Mucosa of stomach (tissue), 1 donor: ENCODE data around the gene SCARF2.
"Not testable (repeated sequence)": the region's sequence is repeated elsewhere in the genome, so short reads cannot be mapped to it uniquely, and the experiment has no call there.

Experiments
- H3K27me3 ChIP-seq: one replicate; pipeline ENCODE4 v1.7.0; 2013; ENCODE audit warnings: mild to moderate bottlenecking, low read length; ENCODE audit not compliant: control insufficient read depth, insufficient read depth
- H3K36me3 ChIP-seq: one replicate; pipeline ENCODE4 v1.7.0; 2013; ENCODE audit warnings: low read length; ENCODE audit not compliant: control insufficient read depth, insufficient read depth
- H3K4me1 ChIP-seq: one replicate; pipeline ENCODE4 v1.7.0; 2013; ENCODE audit warnings: mild to moderate bottlenecking, low read length; ENCODE audit not compliant: control insufficient read depth, insufficient read depth
- H3K4me3 ChIP-seq: one replicate; pipeline ENCODE4 v1.7.0; 2013; ENCODE audit warnings: low read length
- H3K9ac ChIP-seq: one replicate; pipeline ENCODE4 v1.7.0; 2013; ENCODE audit warnings: mild to moderate bottlenecking, low read length, moderate library complexity
- H3K9me3 ChIP-seq: one replicate; pipeline ENCODE4 v1.7.0; 2013; ENCODE audit warnings: mild to moderate bottlenecking, low read length, moderate library complexity; ENCODE audit not compliant: control insufficient read depth
- donor health status: Pancreatic carcinoma.

The SCARF2 gene, protein sequence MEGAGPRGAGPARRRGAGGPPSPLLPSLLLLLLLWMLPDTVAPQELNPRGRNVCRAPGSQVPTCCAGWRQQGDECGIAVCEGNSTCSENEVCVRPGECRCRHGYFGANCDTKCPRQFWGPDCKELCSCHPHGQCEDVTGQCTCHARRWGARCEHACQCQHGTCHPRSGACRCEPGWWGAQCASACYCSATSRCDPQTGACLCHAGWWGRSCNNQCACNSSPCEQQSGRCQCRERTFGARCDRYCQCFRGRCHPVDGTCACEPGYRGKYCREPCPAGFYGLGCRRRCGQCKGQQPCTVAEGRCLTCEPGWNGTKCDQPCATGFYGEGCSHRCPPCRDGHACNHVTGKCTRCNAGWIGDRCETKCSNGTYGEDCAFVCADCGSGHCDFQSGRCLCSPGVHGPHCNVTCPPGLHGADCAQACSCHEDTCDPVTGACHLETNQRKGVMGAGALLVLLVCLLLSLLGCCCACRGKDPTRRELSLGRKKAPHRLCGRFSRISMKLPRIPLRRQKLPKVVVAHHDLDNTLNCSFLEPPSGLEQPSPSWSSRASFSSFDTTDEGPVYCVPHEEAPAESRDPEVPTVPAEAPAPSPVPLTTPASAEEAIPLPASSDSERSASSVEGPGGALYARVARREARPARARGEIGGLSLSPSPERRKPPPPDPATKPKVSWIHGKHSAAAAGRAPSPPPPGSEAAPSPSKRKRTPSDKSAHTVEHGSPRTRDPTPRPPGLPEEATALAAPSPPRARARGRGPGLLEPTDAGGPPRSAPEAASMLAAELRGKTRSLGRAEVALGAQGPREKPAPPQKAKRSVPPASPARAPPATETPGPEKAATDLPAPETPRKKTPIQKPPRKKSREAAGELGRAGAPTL

DNA sequence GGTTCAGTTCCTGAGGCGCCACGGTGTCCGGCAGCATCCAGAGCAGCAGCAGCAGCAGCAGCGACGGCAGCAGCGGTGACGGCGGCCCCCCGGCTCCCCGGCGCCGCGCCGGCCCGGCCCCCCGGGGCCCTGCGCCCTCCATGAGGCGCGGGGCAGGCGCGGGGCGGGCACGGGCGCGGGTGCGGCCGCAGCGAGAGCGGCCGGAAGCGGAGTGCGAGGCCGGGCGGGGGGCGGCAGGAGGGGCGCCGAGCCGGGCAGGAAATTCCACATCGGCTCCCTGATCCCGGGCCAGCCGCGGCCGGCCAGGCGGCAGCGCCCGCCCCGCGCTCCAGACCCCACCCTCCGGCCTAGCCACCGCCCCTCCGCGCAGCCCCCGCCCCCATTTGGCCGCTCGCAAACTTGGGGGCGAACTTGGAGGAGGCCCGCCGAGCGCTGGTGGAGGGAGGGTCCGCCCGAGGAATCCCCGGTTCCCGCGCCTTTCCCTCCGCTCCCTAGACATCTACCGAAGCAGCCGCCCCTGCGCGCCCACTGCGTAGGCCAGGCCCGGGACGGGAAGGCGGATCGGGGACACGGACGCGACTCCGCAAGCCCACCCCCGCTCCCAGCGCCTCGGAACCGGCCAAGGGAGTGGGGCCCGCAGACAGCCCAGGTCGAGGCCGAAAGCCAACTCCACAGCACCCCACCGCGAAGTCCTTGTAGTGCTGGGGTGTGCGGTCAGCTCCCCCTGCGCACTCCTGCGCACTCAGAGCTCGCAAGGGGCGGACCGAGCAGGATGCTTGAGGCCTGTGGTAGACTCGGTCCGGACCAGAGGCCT is at the start of gene SCARF2:
Gene SCARF2 (minus strand): TSS at position 213 of the 814 bp plus-strand sequence. CDS start 71 bp downstream, at position 142.
- Histone ChIP-seq H3K9me3 (no peaks in the 10 kb centered on the region), H3K27me3 (peaks cover 59% of the 10 kb centered on the region), H3K36me3 (no peaks in the 10 kb centered on the region), H3K4me3 (no peak within 1 kb of the TSS), H3K4me1 (peaks cover 16% of the 10 kb centered on the region), H3K9ac (peak within 1 kb of the TSS; percentile 39)

- Histone ChIP-seq H3K9me3 (no peaks in the 10 kb centered on the region), H3K36me3 (no peaks in the 10 kb centered on the region), H3K27me3 (no peaks in the 10 kb centered on the region), H3K4me1 (no peaks in the 10 kb centered on the region), H3K9ac (no peak overlapping the region), H3K4me3 (no peak overlapping the region)
Observed at GRCh38 chr22:20486229-20486628, 48.6 kb upstream of the SCARF2 start.

GRCh38 chr22:20484948-20485683 is 47.5 kb upstream of the SCARF2 start:
- H3K4me1 ChIP-seq: no peaks in the 10 kb centered on the region
- no peak overlapping the region for H3K9ac ChIP-seq
- no peak overlapping the region for H3K4me3 ChIP-seq
- no peaks in the 10 kb centered on the region for H3K9me3 ChIP-seq
- no peaks in the 10 kb centered on the region for H3K27me3 ChIP-seq
- no peaks in the 10 kb centered on the region for H3K36me3 ChIP-seq

GRCh38 chr22:20483771-20484170 is 46.1 kb upstream of the SCARF2 start:
- H3K9me3 ChIP-seq: no peaks in the 10 kb centered on the region
- H3K4me1 ChIP-seq: no peaks in the 10 kb centered on the region
- H3K4me3 ChIP-seq: no peak overlapping the region
- H3K9ac ChIP-seq: no peak overlapping the region
- H3K27me3 ChIP-seq: no peaks in the 10 kb centered on the region
- no peaks in the 10 kb centered on the region for H3K36me3 ChIP-seq

- not testable (repeated sequence) for H3K9me3 ChIP-seq, H3K4me1 ChIP-seq, H3K4me3 ChIP-seq, H3K36me3 ChIP-seq, H3K27me3 ChIP-seq, H3K9ac ChIP-seq
Observed at GRCh38 chr22:20483143-20483506, 45.5 kb upstream of the SCARF2 start.

GRCh38 chr22:20479612-20480196 is 42.1 kb upstream of the SCARF2 start:
- Histone ChIP-seq H3K9me3 (no peaks in the 10 kb centered on the region), H3K4me1 (no peaks in the 10 kb centered on the region), H3K9ac (no peak overlapping the region), H3K36me3 (no peaks in the 10 kb centered on the region), H3K27me3 (no peaks in the 10 kb centered on the region), H3K4me3 (no peak overlapping the region)

GRCh38 chr22:20478059-20478458 is 40.4 kb upstream of the SCARF2 start:
- H3K4me3 ChIP-seq, H3K9ac ChIP-seq, H3K9me3 ChIP-seq, H3K36me3 ChIP-seq, H3K4me1 ChIP-seq, H3K27me3 ChIP-seq: not testable (repeated sequence)

GRCh38 chr22:20475569-20475968 is 37.9 kb upstream of the SCARF2 start:
- not testable (repeated sequence) for H3K27me3 ChIP-seq, H3K9ac ChIP-seq, H3K4me3 ChIP-seq, H3K9me3 ChIP-seq, H3K36me3 ChIP-seq, H3K4me1 ChIP-seq

GRCh38 chr22:20475115-20475436 is 37.5 kb upstream of the SCARF2 start:
- Histone ChIP-seq H3K9ac (no peak overlapping the region), H3K4me1 (no peaks in the 10 kb centered on the region), H3K9me3 (no peaks in the 10 kb centered on the region), H3K36me3 (no peaks in the 10 kb centered on the region), H3K27me3 (no peaks in the 10 kb centered on the region), H3K4me3 (no peak overlapping the region)

DNA sequence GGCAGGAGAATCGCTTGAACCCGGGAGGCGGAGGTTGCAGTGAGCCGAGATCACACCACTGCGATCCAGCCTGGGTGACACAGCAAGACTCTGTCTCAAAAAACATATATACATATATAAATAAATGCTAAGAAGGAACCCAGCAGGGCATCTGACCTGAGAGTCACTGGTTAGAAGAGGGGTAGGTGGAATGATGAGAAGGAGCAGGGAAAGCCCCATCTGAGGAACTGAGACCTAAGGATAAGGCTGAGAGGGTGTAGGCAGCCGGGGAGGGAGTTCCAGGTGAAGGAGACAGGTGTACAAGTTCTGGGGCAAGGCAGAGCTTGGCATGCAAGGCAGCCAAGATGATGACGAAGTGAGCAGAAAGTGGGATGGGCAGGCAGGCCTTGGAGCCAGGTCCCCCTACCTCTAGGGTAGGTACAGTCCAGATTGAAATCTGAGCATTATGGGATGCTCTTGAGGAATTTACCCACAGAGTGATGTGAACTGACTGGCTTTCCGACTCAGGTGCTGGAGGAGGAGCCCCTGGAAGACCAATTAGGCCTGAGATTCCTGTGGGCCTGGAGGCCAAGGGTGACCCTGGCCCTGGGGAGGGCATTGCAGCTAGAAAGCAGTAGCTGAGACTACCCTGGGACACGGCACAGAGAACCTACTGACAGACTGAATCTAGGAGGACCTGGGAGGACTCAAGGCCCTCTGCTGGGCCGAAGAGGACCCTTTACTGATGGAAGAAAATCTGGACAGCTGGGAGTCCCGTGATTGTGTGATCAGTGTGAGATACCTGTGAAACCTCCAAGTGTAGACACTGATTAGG is 35.2 kb upstream of the SCARF2 start:
- Histone ChIP-seq H3K27me3 (no peaks in the 10 kb centered on the region), H3K36me3 (no peaks in the 10 kb centered on the region), H3K9me3 (no peaks in the 10 kb centered on the region), H3K9ac (no peak overlapping the region), H3K4me1 (no peaks in the 10 kb centered on the region), H3K4me3 (no peak overlapping the region)
